B cell (primary cell): ENCODE results near the gene TENM4. TPM values are rescaled to one million over a fixed set of nuclear protein-coding genes. Genes with fewer than 3 reads are reported as not detected.

Experiments
- ATAC-seq: fragments of 200-7000 bp; cut with Tn5 transposase; one replicate; pipeline ENCODE4 v1.10.0; 2021; ENCODE audit warnings: low read depth, mild to moderate bottlenecking, moderate number of reproducible peaks, moderate library complexity
- CTCF ChIA-PET: fragments of 350-600 bp; sonication (Branson Sonifier 250); formaldehyde crosslinking; loops from one replicate; lab custom pipeline; 2021; ENCODE audit warnings: antibody characterized with exemption, inconsistent platforms; lab: Charles Lee
- POLR2A ChIA-PET: fragments of 350-600 bp; sonication (Branson Sonifier 250); formaldehyde crosslinking; loops from one replicate; lab custom pipeline; 2021; ENCODE audit warnings: antibody characterized with exemption; lab: Charles Lee
- DNase-seq: peaks from one replicate; pipeline ENCODE4 v3.0.0; 2013
- H2AFZ ChIP-seq: 2 replicates; pipeline ENCODE4 v1.6.1; 2012; ENCODE audit warnings: mild to moderate bottlenecking, low read depth, low read length; ENCODE audit not compliant: insufficient read depth, poor library complexity, severe bottlenecking
- H3K27ac ChIP-seq, 2 donors: 1 replicate in 1 of 2; 2 replicates in 1 of 2; pipeline ENCODE4 v1.5.1; 2012 to 2013; ENCODE audit warnings: low read length in 2 of 2, mild to moderate bottlenecking in 2 of 2, moderate library complexity in 1 of 2
- H3K27me3 ChIP-seq, 4 experiments: fragments of 200-600 bp in 1 of 4; sonication (generic) in 1 of 4; replicated peaks in 1 of 4; 1 replicate in 2 of 4; 2 replicates in 2 of 4; pipeline versions ENCODE4 v1.6.1 to v1.7.0; 2013 to 2016; ENCODE audit warnings: low read length in 3 of 4, mild to moderate bottlenecking in 2 of 4, mixed read lengths in 1 of 4, moderate library complexity in 1 of 4; ENCODE audit not compliant: insufficient read depth in 4 of 4, control insufficient read depth in 3 of 4; ENCODE audit errors: control extremely low read depth in 1 of 4
- H3K36me3 ChIP-seq, 2 experiments: replicated peaks in 1 of 2; 1 replicate in 1 of 2; 2 replicates in 1 of 2; pipeline versions ENCODE4 v1.6.1 to v1.7.1; 2013; ENCODE audit warnings: low read length in 1 of 2; ENCODE audit not compliant: insufficient read depth in 2 of 2, control insufficient read depth in 1 of 2; ENCODE audit errors: control extremely low read depth in 1 of 2, extremely low read depth in 1 of 2
- H3K4me1 ChIP-seq, 2 donors: fragments of 200-600 bp in 1 of 2; sonication (generic) in 1 of 2; 1 replicate in 1 of 2; 2 replicates in 1 of 2; pipeline versions ENCODE4 v1.5.1 to v1.6.1; 2013 to 2017; ENCODE audit warnings: low read length in 2 of 2; ENCODE audit not compliant: control insufficient read depth in 2 of 2, insufficient read depth in 2 of 2
- H3K4me2 ChIP-seq: replicated peaks from 2 replicates; pipeline ENCODE3; 2012; ENCODE audit warnings: mild to moderate bottlenecking, low read depth, low read length; ENCODE audit not compliant: poor library complexity, severe bottlenecking
- H3K4me3 ChIP-seq, 5 experiments: fragments of 200-600 bp in 1 of 5; sonication (generic) in 1 of 5; 1 replicate in 3 of 5; 2 replicates in 2 of 5; pipeline versions ENCODE4 v1.5.1 to v1.7.0; 2011 to 2016; ENCODE audit warnings: low read length in 4 of 5, mild to moderate bottlenecking in 4 of 5, low read depth in 2 of 5, control low read depth in 1 of 5, moderate library complexity in 1 of 5; ENCODE audit not compliant: insufficient read depth in 1 of 5; ENCODE audit errors: control extremely low read depth in 1 of 5, extremely low read depth in 1 of 5
- H3K79me2 ChIP-seq: fragments of 200-600 bp; sonication (generic); one replicate; pipeline ENCODE4 v1.6.0; 2016; ENCODE audit warnings: low read length; ENCODE audit not compliant: control insufficient read depth, insufficient read depth
- H3K9ac ChIP-seq: fragments of 200-600 bp; sonication (generic); 2 replicates; pipeline ENCODE4 v1.6.1; 2017; ENCODE audit warnings: mild to moderate bottlenecking, low read length, moderate library complexity
- H3K9me3 ChIP-seq, 3 donors: one replicate each; pipeline versions ENCODE4 v1.6.1 to v1.7.1; 2013; ENCODE audit warnings: low read length in 2 of 3; ENCODE audit not compliant: control insufficient read depth in 2 of 3, insufficient read depth in 1 of 3; ENCODE audit errors: control extremely low read depth in 1 of 3
- H4K20me1 ChIP-seq: 2 replicates; pipeline ENCODE4 v1.6.0; 2012; ENCODE audit warnings: mild to moderate bottlenecking, low read length; ENCODE audit not compliant: insufficient read depth, control insufficient read depth, poor library complexity, severe bottlenecking
- H3K27ac Mint-ChIP-seq: one replicate; pipeline ENCODE4 v1.8.0; 2021; ENCODE audit warnings: mixed read lengths
- H3K27me3 Mint-ChIP-seq: one replicate; pipeline ENCODE4 v1.8.0; 2021; ENCODE audit warnings: mixed read lengths
- H3K4me1 Mint-ChIP-seq: one replicate; pipeline ENCODE4 v1.8.0; 2021; ENCODE audit warnings: mixed read lengths
- H3K4me3 Mint-ChIP-seq: one replicate; pipeline ENCODE4 v1.8.0; 2021; ENCODE audit warnings: mixed read lengths
- H3K9me3 Mint-ChIP-seq: one replicate; pipeline ENCODE4 v1.8.0; 2022; ENCODE audit warnings: mixed read lengths; ENCODE audit not compliant: insufficient read depth
- EZH2 ChIP-seq: IDR thresholded peaks from 2 replicates; pipeline ENCODE4 v1.6.1; 2012; ENCODE audit warnings: borderline replicate concordance, low read depth, mild to moderate bottlenecking, moderate library complexity, low read length; ENCODE audit not compliant: insufficient read depth, poor library complexity, severe bottlenecking
- WGBS: methylation state at CpG from one replicate; pipeline ENCODE4 v1.1.5; 2013; ENCODE audit warnings: missing lambda C conversion rate; ENCODE audit not compliant: insufficient coverage; 5-methylcytosine and 5-hydroxymethylcytosine counted together
- intact Hi-C: fragments of 100-400 bp; cut with micrococcal nuclease; formaldehyde crosslinking; loops from one replicate; pipeline ENCODE4 v1.10.0; 2022
- polyA plus RNA-seq: library from polyadenylated mRNA; depleted of rRNA; stranded (reverse); fragments of >200 nt; gene quantifications from 2 replicates; pipeline ENCODE4 v1.2.3, GENCODE V29; 2012
- total RNA-seq, 2 donors: library from RNA; stranded (reverse); fragments of 120-200 nt in 1 of 2; gene quantifications; 1 replicate in 1 of 2; 2 replicates in 1 of 2; pipeline versions ENCODE4 v1.2.3 to v1.2.4, GENCODE V29; 2013 to 2022
- TF ChIP-seq, protein P1 (sequence below): fragments of 200-600 bp; IDR thresholded peaks from one replicate; pipeline ENCODE4 v1.8.0; 2022; ENCODE audit warnings: antibody characterized with exemption, mild to moderate bottlenecking

The TENM4 gene
- total and polyA plus RNA-seq, 2 donors (not counting 1 experiment from before 2014, with no cell fraction given) = 0.09 to 5.7 TPM

DNA sequence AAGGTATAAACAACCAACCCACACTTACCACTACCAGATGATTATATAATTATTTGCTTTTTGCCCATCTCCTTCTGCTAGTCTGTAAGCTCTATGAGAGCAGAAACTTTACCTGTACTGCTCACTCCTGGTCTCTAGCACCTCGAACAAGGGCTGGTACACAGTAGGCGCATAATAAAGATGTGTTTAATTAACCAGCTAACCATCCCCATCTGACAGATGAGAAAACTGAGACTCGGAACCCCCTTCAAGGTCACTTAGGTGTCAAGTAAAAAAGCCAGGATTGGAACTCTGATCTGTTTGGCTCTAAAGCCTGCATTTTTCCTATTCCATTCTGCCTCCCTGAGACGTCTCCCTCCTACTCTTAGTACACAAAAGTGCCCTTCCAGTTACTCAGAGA, 370.3 kb downstream of the TENM4 start:
- ATAC-seq = no peak
- no peak for TF ChIP-seq EZH2
- TF ChIP-seq, protein P1, sequence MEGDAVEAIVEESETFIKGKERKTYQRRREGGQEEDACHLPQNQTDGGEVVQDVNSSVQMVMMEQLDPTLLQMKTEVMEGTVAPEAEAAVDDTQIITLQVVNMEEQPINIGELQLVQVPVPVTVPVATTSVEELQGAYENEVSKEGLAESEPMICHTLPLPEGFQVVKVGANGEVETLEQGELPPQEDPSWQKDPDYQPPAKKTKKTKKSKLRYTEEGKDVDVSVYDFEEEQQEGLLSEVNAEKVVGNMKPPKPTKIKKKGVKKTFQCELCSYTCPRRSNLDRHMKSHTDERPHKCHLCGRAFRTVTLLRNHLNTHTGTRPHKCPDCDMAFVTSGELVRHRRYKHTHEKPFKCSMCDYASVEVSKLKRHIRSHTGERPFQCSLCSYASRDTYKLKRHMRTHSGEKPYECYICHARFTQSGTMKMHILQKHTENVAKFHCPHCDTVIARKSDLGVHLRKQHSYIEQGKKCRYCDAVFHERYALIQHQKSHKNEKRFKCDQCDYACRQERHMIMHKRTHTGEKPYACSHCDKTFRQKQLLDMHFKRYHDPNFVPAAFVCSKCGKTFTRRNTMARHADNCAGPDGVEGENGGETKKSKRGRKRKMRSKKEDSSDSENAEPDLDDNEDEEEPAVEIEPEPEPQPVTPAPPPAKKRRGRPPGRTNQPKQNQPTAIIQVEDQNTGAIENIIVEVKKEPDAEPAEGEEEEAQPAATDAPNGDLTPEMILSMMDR = no peak
- CTCF ChIA-PET = interaction anchor here (1.0 kb wide), 1 partner anchor 12 kb away, joined by 3 read pairs; no protein-coding TSS in a partner anchor
- 100% methylated on average over 1 of the region's 4 CpGs for WGBS
- H3K4me1 Mint-ChIP-seq = no peaks in the 10 kb centered on the region
- intact Hi-C loops = no loop called here
- H3K4me2 ChIP-seq = no peak overlapping the region
- H2AFZ ChIP-seq = no peak overlapping the region
- peaks cover 8% of the 10 kb centered on the region for H3K27me3 Mint-ChIP-seq
- H3K79me2 ChIP-seq = no peaks in the 10 kb centered on the region
- no peaks in the 10 kb centered on the region for H3K9me3 Mint-ChIP-seq
- no peak overlapping the region for H3K9ac ChIP-seq
- no peak overlapping the region for H3K27ac ChIP-seq
- DNase-seq = no peak
- H3K27me3 ChIP-seq = no peaks in the 10 kb centered on the region
- no peaks in the 10 kb centered on the region for H3K4me1 ChIP-seq
- no peak overlapping the region for H3K27ac Mint-ChIP-seq
- H3K4me3 ChIP-seq = no peak overlapping the region
- no peaks in the 10 kb centered on the region for H4K20me1 ChIP-seq
- no peaks in the 10 kb centered on the region for H3K9me3 ChIP-seq
- H3K36me3 ChIP-seq = no peaks in the 10 kb centered on the region
- POLR2A ChIA-PET = no interaction called here
- H3K4me3 Mint-ChIP-seq = no peak overlapping the region

GRCh38 chr11:79069504-79069903, 371.3 kb downstream of the TENM4 start:
- no peaks in the 10 kb centered on the region for H3K9me3 ChIP-seq
- H3K27ac ChIP-seq = no peak overlapping the region
- H3K36me3 ChIP-seq = no peaks in the 10 kb centered on the region
- 94% methylated on average over 27 of the region's 30 CpGs for WGBS
- no peak overlapping the region for H3K9ac ChIP-seq
- H3K27ac Mint-ChIP-seq = no peak overlapping the region
- H3K27me3 ChIP-seq = no peaks in the 10 kb centered on the region
- H3K4me3 Mint-ChIP-seq = no peak overlapping the region
- no peak overlapping the region for H3K4me3 ChIP-seq
- no peaks in the 10 kb centered on the region for H3K79me2 ChIP-seq
- POLR2A ChIA-PET = no interaction called here
- H2AFZ ChIP-seq = no peak overlapping the region
- no peaks in the 10 kb centered on the region for H4K20me1 ChIP-seq
- no peak overlapping the region for H3K4me2 ChIP-seq
- CTCF ChIA-PET = no interaction called here
- intact Hi-C loops = no loop called here
- H3K4me1 ChIP-seq = no peaks in the 10 kb centered on the region
- TF ChIP-seq EZH2 = no peak
- TF ChIP-seq, protein P1 = no peak
- no peaks in the 10 kb centered on the region for H3K9me3 Mint-ChIP-seq
- DNase-seq (no peak), ATAC-seq (no peak)
- no peaks in the 10 kb centered on the region for H3K4me1 Mint-ChIP-seq
- H3K27me3 Mint-ChIP-seq = peaks cover 8% of the 10 kb centered on the region
